ENCODE results near the gene RASL10B. TPM values are rescaled to one million over a fixed set of nuclear protein-coding genes. Genes with fewer than 3 reads are reported as not detected.

Gene RASL10B
- total and polyA plus RNA-seq, 11 donors: 7.6 to 78.7 (median 12.2) TPM

DNA sequence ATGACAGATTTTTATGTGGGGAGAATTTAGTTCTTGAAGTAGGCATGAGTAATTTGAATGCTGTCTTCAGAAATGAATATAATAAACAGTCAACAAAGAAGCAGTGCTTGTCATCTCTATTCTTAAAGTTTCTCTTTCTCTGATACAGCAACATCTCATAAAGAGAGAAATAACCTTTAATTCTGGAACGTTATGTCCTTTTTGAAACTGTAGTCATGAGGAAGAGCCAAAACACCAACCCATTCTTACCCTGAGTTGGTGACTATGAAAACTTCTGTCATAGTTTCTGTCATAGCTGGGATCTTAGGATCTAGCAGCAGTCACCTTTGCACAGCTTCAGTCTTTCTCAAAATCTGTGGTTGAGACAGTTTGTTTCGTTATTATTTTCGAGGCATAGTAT, 15.3 kb upstream of the RASL10B start:
- no peak for DNase-seq
- peaks cover 0 to 89% (median 46%) of the 10 kb centered on the region in 9 donors for H3K36me3 ChIP-seq
- H3K27me3 ChIP-seq: no peaks in the 10 kb centered on the region
- H3K27ac ChIP-seq: peak overlapping the region in 10 of 12 donors; percentile 37 to 90 (median 80)
- H3K9me3 ChIP-seq: no peaks in the 10 kb centered on the region
- H3K4me3 ChIP-seq: no peak overlapping the region
- no peak for TF ChIP-seq CTCF (IDR thresholded peaks at IDR 0.05)
- no peak for TF ChIP-seq POLR2A (IDR thresholded peaks at IDR 0.05)
- intact Hi-C loops (cut with DNase I): no loop called here
- H3K4me1 ChIP-seq: peaks cover 3 to 57% (median 31%) of the 10 kb centered on the region in 12 donors
- no peak for ATAC-seq
- WGBS, 4 donors: 85 to 92% (median 90%) methylated on average over 3 of the region's 3 CpGs

DNA sequence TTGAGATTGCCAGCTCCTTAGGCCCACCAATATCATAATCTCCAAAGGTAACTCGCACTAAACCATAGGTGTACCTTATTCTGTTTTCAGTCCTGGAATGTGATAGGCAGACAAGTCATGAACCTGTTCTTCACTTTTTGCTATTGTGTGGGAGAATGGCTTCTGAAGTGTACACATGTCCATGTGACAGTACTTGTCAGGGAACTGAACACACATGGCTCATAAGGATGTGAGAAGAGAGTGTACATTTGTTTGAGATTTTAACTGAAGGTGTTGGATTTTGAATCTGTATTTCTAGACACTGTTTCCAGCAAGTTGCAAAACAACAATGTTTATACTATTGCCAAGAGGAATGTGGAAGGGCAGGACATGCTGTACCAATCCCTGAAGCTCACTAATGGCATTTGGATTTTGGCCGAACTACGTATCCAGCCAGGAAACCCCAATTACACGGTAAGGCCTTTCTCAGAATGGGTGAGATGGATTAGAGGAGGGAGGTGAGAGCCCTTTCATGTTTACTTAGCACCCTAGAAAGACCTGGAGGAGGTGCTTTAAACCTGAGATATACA, 14.5 kb upstream of the RASL10B start:
- no peaks in the 10 kb centered on the region for H3K27me3 ChIP-seq
- WGBS, 4 donors: 53 to 71% (median 65%) methylated on average over 4 of the region's 4 CpGs
- peak overlapping the region; percentile 22 to 90 (median 72) for H3K27ac ChIP-seq
- intact Hi-C loops (cut with DNase I): no loop called here
- no peak for DNase-seq
- peak; percentile 48 to 79 (median 62) for ATAC-seq
- peaks cover 3 to 55% (median 31%) of the 10 kb centered on the region in 12 donors for H3K4me1 ChIP-seq
- H3K4me3 ChIP-seq: no peak overlapping the region
- no peaks in the 10 kb centered on the region for H3K9me3 ChIP-seq
- H3K36me3 ChIP-seq: peaks cover 0 to 89% (median 44%) of the 10 kb centered on the region in 9 donors
- TF ChIP-seq POLR2A (IDR thresholded peaks at IDR 0.05) (no peak), CTCF (IDR thresholded peaks at IDR 0.05) (no peak)

DNA sequence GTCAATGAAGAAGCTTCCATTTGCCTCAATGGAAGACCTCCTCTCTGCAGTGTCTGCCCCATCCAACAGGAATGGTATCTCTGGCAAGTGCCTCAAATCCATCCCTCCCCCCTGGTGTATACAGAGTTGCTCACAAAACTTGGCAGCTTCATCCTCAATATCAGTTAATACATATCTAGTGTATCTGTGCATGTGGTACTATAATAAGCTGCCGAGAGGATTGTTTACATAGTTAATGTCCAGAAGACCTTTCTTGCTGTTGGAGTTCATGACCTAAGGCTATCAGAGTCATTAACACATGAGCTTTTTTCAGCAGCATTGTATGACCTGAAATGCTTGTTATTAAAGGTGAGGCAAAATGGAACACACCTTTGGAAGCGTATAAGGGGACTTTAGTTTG, 14.0 kb upstream of the RASL10B start:
- 48 to 56% (median 53%) methylated on average over 2 of the region's 2 CpGs for WGBS, 4 donors
- ATAC-seq: peak; percentile 2 to 23 (median 10)
- H3K4me3 ChIP-seq: no peak overlapping the region
- no peaks in the 10 kb centered on the region for H3K9me3 ChIP-seq
- H3K4me1 ChIP-seq: peaks cover 3 to 52% (median 30%) of the 10 kb centered on the region in 12 donors
- no peaks in the 10 kb centered on the region for H3K27me3 ChIP-seq
- no peak for DNase-seq
- TF ChIP-seq CTCF (IDR thresholded peaks at IDR 0.05): no peak
- TF ChIP-seq POLR2A (IDR thresholded peaks at IDR 0.05): no peak
- intact Hi-C loops (cut with DNase I): no loop called here
- peaks cover 0 to 91% (median 47%) of the 10 kb centered on the region in 9 donors for H3K36me3 ChIP-seq
- H3K27ac ChIP-seq: peak overlapping the region; percentile 22 to 90 (median 72)

- DNase-seq (no peak), ATAC-seq (no peak)
- TF ChIP-seq POLR2A (IDR thresholded peaks at IDR 0.05): no peak
- TF ChIP-seq CTCF (IDR thresholded peaks at IDR 0.05): no peak
- Histone ChIP-seq H3K27me3 (no peaks in the 10 kb centered on the region), H3K4me3 (no peak overlapping the region), H3K9me3 (no peaks in the 10 kb centered on the region), H3K4me1 (peaks cover 0 to 22% (median 11%) of the 10 kb centered on the region in 12 donors), H3K36me3 (peaks cover 0 to 87% (median 50%) of the 10 kb centered on the region in 9 donors), H3K27ac (no peak overlapping the region)
- 95 to 98% (median 96%) methylated on average over 2 of the region's 2 CpGs for WGBS, 4 donors
- intact Hi-C loops (cut with DNase I): no loop called here
These were observed 7.7 kb upstream of the RASL10B start for GRCh38 chr17:35723735-35724134.
